NCI-H1092 treated with DMSO at 0.1 percent for 48 hours (cell line): ENCODE measurements around the gene BLOC1S4.
"Not testable (repeated sequence)": the region's sequence is repeated elsewhere in the genome, so short reads cannot be mapped to it uniquely, and the experiment has no call there.

Source experiments
- DNase-seq: peaks from one replicate; lab custom pipeline; 2025; lab: John Stamatoyannopoulos, UW

BLOC1S4 gene

GRCh38 chr4:6742507-6742906 lies 26.5 kb downstream of the BLOC1S4 start:
- DNase-seq = no peak

GRCh38 chr4:6742989-6743388 lies 27.0 kb downstream of the BLOC1S4 start:
- DNase-seq = no peak

- DNase-seq = peak; percentile 93
Measured at GRCh38 chr4:6746721-6747293, 30.8 kb downstream of the BLOC1S4 start.

- peak; percentile 90 for DNase-seq
Measured at GRCh38 chr4:6747294-6748051, 31.5 kb downstream of the BLOC1S4 start.

GRCh38 chr4:6748286-6748685 lies 32.3 kb downstream of the BLOC1S4 start:
- no peak for DNase-seq

GRCh38 chr4:6749340-6750171 lies 33.6 kb downstream of the BLOC1S4 start:
- DNase-seq = no peak

- no peak for DNase-seq
Measured at GRCh38 chr4:6750286-6751221, 34.6 kb downstream of the BLOC1S4 start.

GRCh38 chr4:6751611-6752485 lies 35.9 kb downstream of the BLOC1S4 start:
- no peak for DNase-seq

- DNase-seq = no peak
Measured at GRCh38 chr4:6752486-6752829, 36.5 kb downstream of the BLOC1S4 start.

- no peak for DNase-seq
Measured at GRCh38 chr4:6753103-6753560, 37.2 kb downstream of the BLOC1S4 start.

- DNase-seq = no peak
Measured at GRCh38 chr4:6753891-6754290, 37.9 kb downstream of the BLOC1S4 start.

- no peak for DNase-seq
Measured at GRCh38 chr4:6754481-6755087, 38.6 kb downstream of the BLOC1S4 start.

- no peak for DNase-seq
Measured at GRCh38 chr4:6755088-6755753, 39.2 kb downstream of the BLOC1S4 start.

- DNase-seq = not testable (repeated sequence)
Measured at GRCh38 chr4:6756345-6756744, 40.4 kb downstream of the BLOC1S4 start.

GRCh38 chr4:6758728-6759127 lies 42.8 kb downstream of the BLOC1S4 start:
- no peak for DNase-seq

GRCh38 chr4:6760865-6761264 lies 44.9 kb downstream of the BLOC1S4 start:
- no peak for DNase-seq

- DNase-seq = no peak
Measured at GRCh38 chr4:6761649-6762615, 46.0 kb downstream of the BLOC1S4 start.

- DNase-seq = no peak
Measured at GRCh38 chr4:6763330-6763851, 47.4 kb downstream of the BLOC1S4 start.
